Fibroblast of upper back skin (primary cell): ENCODE data around the gene PLD1.

Experiments
- DNase-seq: peaks from one replicate; pipeline ENCODE4 v3.0.0-alpha.2; 2013

PLD1 gene

GRCh38 chr3:171744158-171744741 lies 66.0 kb downstream of the PLD1 start:
- DNase-seq = no peak

- DNase-seq = no peak
Measured at GRCh38 chr3:171743327-171744157, 66.7 kb downstream of the PLD1 start.

DNA sequence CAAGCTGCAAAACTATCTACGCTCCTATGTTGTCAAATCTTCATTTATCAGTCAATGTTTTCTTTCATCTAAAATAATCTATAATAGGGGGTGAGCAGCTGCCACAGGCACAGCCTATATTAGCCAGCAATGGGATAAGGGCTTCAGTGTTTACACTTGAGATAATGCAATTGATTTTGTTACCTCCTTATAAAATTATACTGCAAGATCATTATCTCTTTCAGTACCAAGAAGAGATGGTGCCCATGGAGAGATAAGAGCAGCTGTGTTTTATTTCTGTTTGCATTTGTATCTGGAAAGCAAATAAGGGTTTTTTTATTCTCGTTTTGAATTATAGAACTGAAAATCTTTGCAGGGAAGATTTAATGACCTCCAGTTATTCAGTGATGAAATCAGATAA lies 68.9 kb downstream of the PLD1 start:
- no peak for DNase-seq

DNA sequence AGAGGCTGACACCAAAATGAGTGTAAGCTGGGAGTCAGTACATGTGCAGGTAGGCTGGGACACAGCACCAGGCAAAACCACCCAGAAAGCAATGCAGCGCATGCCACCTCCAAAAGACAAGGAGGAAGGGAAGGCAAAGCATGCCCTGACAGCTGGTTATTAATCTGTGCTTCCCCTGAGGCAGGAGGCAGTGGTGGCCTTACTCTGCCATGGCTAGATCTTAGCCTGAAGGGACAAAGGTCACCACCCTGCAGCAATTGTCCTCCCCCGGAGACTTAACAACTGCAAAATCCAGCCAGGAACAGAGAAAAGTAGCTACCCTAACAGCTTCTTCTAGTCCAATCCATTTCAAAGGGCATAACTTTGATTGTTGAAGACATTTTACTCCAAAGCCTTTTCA lies 73.7 kb downstream of the PLD1 start:
- DNase-seq = no peak

GRCh38 chr3:171733561-171733960 lies 76.7 kb downstream of the PLD1 start:
- DNase-seq = no peak

DNA sequence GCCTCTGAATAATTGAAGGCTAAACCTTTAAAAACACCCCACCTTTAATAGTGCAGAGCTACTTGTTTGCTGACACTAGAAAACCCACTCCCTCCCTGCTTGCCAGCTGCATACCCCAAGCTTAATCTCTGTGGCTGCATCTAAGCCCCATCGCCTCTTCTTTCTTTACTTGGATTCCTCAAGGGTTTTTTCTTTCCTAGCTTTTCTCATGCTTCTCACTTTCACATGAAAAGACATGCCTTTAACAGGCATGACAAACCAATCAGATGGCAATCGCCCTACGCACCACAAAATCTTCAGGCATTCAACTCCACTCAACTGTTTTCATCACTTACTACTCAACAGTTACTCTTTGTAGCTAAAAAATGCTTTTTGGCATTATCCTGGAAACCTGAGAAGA lies 77.5 kb downstream of the PLD1 start:
- no peak for DNase-seq

DNA sequence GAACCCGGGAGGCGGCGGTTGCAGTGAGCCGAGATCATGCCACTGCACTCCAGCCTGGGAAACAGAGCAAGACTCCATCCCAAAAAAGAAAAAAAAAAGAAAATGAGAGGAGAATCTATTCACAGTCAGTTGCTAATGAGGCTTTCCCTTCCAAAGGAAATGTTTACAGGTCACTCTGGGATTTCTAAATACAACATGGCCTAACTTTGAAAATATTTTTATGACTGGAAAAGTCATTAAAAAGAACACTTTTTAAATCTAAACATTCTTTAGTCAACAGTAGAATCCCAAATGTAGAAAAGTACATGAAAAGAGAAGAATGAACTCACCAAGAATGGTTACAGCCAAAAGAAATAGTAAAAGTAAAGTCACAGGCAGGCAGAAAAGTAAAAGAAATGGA lies 78.6 kb downstream of the PLD1 start:
- DNase-seq = no peak

GRCh38 chr3:171729452-171730334 lies 80.6 kb downstream of the PLD1 start:
- DNase-seq = no peak

DNA sequence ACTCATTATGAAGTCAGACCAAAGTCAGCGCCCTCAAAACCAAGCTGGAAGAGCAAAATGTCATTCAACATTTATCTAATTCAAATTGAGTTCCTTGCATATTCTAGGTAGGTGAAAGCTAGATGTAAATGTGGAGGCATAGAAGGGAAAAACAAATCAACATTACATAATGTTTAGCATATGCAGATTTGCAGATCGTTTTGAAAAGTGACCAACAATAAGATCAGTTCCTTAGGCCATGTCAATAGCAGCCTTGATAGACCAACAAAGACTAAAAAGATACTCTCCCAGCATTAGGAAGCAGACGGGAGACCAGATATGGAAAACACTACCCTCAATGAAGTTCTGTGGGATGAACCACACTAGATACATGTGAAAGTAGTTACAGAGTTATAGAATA lies 83.0 kb downstream of the PLD1 start:
- DNase-seq = no peak

GRCh38 chr3:171718493-171719185 lies 91.6 kb downstream of the PLD1 start:
- no peak for DNase-seq

- DNase-seq = no peak
Measured at GRCh38 chr3:171715155-171715554, 95.1 kb downstream of the PLD1 start.

GRCh38 chr3:171712171-171712938 lies 97.9 kb downstream of the PLD1 start:
- DNase-seq = peak; percentile 46

DNA sequence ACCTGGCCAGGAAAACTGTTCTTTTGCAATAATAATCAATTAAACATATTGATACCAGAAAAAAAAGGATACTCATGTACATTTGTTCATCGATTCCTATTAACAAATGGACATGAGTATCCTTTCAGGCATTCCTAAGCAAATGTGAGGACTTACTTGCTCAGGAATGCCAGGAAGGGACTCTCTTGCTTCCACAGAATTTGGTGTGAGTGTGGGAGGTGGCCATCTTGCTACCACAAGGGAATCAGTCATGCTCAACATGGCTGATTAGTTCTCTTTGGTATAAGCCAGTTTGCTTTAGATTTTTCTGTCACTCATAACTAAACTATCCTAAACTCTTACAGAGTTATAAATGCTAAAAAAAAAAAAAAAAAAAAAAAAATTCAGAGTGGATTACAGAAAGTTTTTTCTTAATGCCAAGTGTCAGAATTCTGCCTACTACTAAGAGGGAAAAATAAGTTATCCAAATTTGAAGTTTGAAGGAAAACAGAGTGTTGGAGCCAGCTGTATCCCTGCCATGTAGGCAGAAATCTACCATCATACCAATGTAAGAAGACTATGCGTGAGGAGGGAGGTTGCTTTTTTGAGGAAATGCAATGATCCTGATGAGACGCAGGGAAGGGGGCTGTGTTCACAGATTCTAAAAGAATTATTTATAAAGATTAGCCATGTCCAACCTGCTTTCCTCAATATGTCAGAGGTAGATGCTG lies 98.7 kb downstream of the PLD1 start:
- DNase-seq = peak; percentile 43

DNA sequence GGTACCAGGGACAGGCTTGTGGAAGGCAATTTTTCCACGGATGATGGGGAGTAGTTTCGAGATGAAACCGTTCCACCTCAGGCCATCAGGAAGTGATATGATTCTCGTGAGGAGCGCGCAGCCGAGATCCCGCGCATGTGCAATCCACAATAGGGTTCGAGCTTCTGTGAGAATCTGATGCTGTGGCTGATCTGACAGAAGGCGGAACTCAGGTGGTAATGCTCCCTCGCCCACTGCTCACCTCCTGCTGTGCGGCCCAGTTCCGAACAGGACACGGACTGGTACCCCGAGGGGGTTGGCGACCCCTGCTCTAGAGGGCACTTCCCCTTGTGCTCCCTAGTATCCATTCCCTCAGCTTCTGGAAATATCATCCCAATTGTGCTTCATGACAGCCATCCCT lies 99.9 kb downstream of the PLD1 start:
- no peak for DNase-seq

GRCh38 chr3:171704814-171705213 lies 105.5 kb downstream of the PLD1 start:
- DNase-seq = no peak

- peak; percentile 51 for DNase-seq
Measured at GRCh38 chr3:171704002-171704401, 106.3 kb downstream of the PLD1 start.

- no peak for DNase-seq
Measured at GRCh38 chr3:171703144-171703543, 107.1 kb downstream of the PLD1 start.

GRCh38 chr3:171700653-171701052 lies 109.6 kb downstream of the PLD1 start:
- no peak for DNase-seq

DNA sequence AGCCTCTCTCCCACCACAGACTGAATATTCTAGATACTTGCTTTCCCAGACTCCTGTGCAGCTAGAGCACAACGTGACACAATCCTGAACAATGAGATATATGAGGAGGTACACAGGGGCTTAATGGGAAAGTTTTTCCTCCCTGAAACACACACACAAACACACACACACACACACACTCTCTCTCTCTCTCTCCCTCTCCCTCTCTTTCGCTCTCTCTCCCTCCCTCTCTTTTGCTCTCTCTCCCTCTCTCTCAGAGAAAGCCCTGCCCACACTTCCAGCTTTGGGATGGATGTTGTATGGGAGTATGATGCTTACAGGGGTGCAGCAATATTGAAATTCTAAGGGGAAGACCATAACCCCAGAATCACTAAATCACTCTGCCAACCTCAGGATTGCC lies 110.1 kb downstream of the PLD1 start:
- no peak for DNase-seq

DNA sequence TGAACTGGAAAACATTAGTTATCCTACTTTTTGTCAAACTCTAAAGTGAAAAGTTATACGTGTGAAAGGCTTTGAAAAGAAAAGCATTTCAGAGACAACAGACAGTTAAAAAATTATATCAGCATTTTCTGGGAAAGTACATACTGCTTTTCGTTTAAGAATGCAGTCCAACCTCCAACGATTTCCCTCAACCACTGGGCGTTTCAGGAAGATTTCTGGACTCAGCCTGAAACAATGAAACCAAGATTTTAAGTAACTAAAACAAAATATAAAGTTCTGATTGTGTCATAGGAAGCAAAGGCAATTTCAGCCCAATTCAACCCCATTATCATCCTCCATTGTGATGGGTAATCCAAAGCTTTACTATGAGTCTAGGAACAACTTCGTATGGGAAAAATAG lies 110.7 kb downstream of the PLD1 start:
- peak; percentile 12 for DNase-seq

- no peak for DNase-seq
Measured at GRCh38 chr3:171696805-171697204, 113.5 kb downstream of the PLD1 start.

- DNase-seq = peak; percentile 23
Measured at GRCh38 chr3:171695426-171695825, 114.9 kb downstream of the PLD1 start.
